HG03025 (cell line): ENCODE results near the gene NBAS.

ENCODE experiments used
- ATAC-seq: cut with Tn5 transposase; IDR thresholded peaks from one replicate; pipeline ENCODE4 v1.9.1; 2021; ENCODE audit warnings: mild to moderate bottlenecking, moderate library complexity; ENCODE audit not compliant: unreplicated experiment, low FRiP score

Gene NBAS

DNA sequence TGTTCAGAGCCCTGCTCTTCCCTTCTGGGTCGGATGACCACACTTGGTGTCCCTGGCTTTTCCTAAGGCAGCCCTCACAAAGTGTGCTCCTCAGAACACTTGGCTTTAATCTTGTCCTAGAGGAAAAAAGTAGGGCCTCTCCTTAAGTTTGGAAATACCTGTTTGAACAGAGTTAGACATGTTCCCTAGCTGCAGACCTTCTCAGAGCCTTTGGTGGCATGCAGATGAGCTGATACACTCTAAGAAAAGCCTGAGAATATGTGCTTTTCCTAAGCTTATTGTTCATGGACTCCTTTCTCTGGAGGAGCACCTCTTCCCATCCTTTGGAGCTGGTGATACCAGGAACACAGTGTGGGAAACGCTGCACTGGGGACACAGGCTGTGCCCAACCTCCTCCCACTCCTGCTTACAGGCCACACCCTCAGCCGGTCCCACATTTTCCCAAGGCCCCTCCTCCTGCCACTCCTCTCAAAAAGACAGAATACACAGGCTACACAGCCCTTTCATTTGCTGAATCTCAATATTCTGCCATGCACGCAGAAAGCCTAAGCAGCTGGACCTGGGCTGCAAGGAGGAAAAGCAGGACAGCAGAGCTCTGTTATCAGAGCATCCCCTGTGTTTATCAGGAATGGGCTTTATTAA is 443.6 kb downstream of the NBAS start:
- no peak for ATAC-seq
